NCI-H2227 treated with DMSO at 0.1 percent for 48 hours (cell line): ENCODE data around the gene LHX6.

Experiments used
- DNase-seq: peaks from one replicate; lab custom pipeline; 2025; lab: John Stamatoyannopoulos, UW

Gene LHX6

DNA sequence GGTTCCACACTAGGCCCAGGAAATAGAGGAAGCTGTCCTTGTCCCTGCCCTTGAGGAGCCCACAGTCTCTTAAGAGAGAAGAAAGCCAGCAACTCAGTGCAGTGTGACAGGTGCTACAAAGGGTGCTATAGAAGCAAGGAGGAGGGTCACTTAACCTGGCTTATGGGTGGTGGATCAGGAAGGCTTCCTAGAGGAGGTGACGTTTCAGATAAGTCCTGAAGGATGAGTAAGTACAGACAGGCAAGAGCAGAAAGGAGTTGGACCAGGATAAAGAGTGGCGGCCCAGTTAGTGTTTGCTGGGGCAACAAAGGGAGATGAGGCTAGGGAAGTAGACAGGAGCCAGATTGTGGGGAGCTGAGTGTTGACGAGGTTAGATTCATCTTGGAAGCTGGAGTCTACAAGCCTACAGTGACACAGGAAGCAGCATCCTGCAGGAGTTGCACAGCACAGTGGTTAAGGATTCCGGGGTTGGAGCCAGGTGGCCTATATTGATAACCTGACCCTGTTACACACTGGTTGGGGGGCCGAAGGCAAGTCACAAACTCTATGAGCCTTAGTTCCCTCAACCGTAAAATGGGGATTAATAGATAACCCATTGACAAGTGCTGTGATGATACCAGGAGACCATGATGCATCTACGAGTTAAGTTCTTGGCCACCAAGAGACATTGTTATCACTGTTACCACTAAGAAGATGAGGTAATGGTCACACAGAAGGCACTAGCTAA, 5.4 kb upstream of the LHX6 start:
- no peak for DNase-seq

DNA sequence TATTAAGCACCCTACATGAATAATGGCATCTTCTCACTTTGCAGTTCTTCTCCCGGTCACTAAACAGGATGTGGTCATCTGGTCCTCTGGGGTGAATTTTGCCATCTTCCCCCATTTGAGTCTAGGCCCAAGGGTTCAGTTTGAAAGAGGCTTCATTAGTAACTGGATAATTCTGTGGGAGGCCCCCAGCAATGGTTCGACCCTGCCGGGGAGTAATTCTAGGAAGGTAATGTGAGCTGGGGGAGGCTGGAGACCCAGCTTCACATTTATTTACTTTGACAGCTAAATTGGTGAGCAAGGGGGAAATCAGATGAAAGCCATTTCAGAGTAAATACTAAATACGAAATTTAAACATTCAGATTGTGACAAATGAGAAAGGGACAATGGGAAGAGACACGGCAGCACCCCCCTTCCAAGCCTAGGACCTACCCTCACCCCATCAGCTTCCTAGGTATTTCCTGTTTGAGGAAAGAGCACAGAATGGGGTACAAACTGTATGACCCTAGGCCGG, 4.1 kb upstream of the LHX6 start:
- no peak for DNase-seq

DNA sequence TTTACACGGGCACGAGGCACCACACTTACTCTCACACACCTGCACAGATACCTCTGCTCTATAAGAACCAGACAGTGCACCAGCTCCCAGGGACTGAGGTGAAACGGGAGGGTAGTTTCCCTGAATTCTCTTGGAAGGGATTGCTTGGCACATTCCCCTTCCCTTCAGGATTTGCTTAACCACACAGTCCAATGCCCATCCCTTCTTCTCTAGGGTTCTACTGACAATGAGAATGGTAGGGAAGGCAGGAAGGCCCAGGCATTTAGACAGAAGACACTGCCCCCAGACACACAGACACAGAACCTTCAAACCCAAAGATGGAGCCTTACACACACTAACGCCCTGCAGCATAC, 704 bp upstream of the LHX6 start:
- DNase-seq, result no peak

DNA sequence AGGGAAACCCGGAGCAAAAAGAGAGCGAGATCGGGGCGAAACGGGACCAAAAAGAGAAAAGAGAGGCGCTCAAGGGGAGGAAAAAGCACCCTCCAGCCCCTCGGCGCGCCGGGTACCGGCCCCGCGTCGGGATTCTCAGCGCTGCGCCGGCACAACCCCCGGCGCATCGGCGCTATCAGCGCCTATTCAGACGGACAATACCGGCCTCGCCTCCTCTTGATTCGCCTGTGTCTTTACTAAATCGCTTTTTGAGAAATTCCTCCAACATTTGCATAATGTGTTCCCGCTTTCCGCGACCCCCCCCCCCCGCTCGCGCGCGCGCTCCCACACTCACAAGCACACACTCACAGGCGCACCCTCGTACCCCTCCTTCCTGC, 578 bp downstream of the LHX6 start:
- no peak for DNase-seq

DNA sequence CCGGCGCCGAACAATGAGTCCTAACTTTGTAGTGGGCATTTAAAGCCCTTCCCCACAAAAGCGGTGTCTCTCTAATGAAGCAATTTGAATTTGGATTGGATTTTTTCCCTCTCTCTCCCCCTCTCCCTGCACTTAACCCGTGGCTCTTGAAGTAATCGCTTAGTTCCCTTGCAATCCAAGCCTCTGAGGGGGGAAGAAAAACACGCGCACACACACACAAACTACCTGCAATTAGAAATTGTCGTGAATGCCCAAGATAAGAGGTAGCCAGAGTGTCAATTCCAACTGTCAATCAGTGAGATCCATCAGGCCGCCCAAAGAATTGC, 1.2 kb downstream of the LHX6 start:
- DNase-seq, result peak; percentile 25

DNA sequence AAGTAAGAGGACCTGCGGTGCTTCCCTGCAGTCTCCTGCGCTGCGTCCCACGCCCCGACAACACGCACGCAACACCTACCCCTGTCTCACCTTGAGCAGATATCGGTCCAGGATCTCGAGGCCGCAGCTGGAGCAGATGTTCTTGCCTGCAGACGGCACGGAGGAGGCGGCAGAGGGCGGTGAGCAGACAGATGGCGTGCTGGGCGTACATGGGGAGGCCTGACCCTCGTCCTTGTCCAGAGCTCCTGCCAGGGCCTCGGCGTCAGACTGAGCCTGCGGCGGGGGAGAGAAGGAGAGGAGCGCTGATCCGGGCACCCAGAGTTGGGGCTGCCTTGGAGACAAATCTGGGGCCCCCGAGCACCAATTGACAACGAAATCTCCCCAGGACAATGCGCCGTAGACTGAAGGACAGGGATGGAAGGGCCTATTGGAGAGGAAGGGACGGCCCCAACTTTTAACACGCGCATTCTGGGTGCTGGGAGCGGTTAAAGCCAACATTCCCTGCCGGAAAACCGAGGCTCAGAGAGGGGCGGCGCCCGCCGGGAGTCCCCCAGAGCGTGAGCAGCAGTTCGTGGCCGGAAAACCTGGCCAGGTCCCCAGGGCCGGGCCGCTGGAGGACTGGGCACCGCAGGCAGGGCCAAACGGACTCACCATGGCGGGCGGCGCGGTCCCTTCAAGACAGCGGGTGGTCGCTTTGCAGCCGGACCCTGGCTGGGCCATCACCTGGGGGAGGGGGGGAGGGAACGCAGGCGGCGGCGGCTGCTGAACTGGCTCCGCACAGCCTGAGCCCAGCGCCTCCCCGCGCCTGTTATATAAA, 1.8 kb downstream of the LHX6 start:
- DNase-seq, result no peak

DNA sequence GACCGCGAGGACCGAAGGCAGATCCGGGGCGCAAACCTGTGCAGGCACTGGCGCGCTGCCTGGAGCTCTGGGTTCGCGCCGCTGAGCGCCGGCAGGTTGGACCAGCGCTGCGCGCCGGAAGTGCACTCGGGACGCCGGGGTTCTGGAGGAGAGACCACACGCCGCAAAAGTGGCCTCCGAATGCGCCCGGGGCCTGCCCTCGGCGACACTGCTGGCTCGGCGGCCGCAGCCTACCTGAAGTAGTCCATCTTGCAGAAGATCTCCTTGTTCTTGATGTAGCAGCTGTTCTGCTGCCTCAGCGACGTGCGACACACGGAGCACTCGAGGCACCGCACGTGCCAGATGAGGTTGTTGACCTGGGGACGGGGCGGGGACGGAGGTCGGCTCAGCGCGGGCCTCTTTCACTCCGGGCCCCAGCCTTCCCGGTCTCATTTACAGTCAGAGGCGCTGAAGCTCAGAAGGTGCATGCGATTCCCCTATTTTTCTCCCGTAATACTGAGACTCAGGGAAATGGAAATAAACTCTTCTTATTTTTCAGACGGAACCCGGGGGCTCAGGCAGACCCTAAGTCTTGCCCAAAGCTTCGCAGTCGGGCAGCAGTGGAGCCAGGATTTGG, 2.5 kb downstream of the LHX6 start:
- DNase-seq, result no peak

DNA sequence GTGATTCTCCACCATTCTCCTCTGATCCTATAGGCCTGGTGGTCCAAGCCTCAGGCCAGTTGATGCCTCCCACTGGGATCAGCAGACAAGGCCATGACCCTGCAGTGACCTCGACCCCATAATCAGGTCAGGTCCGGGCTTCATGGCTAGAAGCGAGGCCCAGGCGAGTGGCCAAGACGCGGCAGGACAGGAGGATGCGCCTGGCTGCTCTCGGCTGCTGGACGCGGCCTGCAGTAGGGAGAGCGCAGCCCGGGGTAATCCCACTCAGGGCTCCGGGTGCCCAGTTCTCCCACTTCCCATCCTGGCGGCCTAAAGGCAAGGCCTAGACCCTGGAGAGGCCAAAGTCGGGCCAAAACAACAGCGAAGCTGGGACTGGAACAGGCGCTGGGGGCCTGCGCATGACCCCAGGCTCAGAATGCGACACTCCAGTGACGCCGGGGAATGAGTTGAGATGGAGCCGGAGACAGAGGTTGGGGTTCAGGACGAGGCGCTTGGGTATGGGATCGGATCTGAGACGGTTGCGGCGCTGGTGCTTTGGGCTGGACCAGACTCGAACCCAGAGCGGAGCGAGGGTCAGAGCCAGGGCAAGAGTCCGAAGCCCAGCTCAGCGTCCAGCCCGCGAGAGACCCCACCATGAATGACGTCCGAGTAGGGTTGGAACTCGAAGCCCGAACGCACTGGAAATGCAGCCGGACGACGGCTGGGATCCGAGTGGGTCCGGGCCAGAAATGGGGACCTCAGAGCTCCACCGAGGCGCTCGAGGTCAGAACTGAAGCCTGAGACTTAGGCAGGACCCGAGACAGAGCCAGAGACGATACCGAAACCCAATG, 3.2 kb downstream of the LHX6 start:
- DNase-seq, result no peak

DNA sequence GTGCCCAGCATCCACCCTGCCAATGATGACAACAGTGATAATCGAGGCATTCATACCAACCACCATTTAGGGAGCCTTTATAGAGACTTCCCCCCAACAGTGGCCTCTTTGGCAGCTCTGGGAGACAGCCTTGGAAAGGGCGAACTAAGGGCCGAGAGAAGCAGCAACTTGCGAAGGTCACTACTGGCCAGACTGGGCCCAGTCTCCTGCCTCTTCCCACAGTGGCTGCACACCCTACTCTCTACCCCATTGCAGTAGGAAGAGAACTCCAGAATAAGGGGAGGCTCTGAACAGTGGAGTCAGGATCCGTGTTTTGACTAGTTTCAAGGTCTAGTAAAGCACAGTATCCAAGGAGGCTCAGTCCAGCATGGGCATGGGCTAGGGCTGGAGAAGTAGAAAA, 5.3 kb downstream of the LHX6 start:
- DNase-seq, result no peak

DNA sequence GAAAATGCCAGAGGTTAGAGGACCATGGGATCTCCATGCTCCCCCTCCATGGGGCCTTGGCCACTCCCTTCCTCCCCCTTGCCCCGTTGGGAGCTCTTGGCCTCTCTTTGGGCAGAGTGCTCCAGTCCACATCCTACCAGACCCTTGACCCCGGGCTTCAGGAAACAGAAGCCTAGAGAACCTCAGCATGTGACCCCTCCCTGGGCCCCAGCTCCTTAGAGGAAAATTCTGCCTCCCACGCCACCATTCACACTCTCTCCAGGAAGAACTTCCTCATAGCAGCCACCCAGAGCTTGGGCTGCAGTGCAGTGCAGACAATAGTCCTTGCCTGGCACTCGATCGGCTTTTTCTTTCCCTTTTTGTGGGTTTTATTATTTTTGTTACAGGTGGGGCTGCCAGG, 6.0 kb downstream of the LHX6 start:
- no peak for DNase-seq

DNA sequence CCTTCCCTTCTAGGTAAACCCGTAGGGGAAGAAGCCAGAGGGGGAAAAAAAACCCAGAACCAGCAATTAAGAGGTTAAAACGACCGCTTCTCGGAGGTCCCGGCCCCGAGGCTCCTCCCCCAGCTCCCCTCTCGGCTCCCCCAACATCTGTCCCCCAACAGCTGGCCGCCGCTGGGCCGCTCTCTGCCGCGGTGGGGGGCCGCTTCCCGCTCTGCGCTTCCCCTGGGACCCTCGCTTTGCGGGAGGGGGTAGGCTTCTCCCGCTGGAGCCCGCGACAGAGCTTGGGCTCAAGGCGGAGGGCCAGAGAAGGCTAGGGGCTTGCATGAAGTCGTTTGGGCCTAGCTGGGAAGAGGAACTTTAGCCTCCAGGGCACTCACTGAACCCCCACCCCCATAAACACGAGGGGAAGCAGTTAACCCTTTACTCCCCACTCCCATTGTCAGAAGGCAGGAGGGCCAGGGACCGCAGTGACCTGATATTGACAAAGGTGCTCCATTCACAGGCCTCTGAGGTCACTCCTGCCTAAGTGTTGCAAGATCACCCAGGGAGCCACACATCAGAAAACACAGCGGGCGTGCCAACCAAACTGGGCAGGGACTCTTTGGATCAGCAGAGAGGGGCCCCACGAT, 7.5 kb downstream of the LHX6 start:
- no peak for DNase-seq

DNA sequence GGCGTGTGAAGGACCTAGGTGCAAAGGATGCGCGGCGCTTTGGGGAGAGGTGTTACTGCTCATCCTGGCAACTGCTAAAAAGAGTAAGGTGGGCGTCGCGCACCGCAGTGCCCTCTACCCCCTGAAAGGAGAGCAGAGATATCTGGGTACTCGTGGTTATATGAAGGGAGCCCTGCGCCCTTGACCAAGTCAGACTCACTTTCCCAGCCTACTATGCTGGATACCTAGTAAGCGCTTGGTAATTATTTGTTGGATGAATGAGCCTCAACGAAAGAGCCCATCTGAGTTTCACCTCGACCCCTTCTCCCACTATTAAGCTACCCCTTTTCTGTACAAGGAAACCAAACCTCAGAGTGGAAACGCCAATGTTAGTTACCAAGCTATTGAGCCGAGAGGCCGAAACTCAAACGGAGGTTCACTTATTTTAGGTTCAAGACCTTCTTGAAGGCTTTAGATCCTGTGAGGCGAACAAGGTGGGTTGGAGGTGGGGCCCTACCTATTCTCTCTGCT, 8.0 kb downstream of the LHX6 start:
- no peak for DNase-seq

DNA sequence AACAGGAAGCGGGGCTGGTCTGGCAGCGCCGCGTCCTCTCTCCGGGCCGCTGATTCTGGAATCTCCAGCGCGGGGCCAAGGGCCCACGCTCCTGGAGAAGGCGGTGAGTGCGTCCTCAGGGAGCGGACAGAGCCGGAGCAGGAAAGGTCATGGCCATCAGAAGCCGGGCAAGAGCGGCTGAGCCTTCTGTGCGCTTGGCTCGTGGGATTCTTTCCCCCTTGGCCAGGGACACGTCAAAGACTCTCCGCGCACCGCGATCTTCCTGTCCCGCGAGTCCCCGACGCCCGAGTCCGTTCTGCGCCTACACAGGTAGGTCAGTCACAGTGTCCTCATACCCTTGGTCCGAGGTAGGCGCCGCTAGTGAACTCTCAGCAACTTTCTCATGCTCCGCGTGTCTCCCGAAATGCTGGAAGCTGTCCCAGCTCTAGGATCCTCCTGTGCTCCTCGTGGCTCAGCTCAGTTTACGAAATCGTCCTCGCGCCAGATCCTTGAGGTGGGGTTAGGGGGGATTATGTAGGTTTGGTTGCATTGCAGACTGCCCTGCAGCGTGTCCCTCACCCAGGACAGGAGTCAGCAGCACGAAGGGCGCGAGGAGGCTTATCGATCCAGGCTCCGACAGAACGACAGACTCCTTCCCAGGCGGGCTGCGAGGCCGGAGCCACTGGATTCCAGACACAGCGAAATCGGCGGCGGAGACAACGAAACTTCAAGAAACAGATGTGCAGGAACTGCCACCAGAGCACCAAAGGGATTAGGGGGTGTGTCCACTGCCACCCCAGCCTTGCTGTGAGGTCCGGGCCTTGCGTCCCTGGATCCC, 8.7 kb downstream of the LHX6 start:
- no peak for DNase-seq

DNA sequence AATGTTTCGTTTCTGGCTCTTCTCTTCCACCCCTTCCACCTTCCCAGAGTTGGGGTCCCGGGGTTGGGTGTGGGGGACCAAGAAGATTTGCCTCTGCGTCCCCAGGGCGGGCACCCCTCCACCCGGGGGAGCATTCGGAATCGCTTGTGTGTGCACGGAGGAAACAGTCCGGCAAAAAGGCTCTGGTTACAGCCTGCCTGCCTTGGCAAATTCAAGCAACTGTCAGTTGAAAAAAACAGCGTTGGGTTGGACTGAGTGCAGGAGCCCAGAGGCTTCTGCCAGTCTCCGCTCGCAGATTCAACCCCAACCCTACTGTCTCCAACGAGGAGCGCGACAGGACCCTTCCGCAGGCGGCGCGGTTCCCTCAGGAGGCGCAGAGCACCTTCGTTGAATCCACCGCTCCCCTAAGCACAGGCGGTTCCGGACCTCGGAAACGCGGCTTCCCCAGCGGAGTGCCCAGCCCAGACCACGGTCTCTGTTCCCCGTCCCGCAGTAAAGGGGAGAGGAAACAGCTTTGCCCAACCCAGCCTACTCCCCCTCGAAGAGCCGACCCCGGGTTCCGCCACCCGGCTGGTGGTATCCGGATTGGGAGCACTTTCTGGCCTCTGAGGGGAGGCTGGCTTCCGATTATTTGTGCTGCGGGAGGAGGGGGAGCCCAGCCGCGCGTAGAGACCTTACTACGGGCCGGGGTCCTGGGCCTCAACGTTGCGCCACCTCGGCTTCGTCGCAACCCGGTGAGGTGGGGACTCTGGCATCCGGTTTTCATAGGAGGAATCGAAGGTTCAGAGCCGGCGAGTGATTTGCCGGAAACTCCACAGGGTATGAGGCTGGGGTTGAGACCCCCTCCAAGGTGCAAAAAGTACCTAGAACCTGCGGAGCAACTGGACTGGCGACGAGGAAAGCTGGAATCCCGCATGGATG, 9.6 kb downstream of the LHX6 start:
- DNase-seq, result no peak

DNA sequence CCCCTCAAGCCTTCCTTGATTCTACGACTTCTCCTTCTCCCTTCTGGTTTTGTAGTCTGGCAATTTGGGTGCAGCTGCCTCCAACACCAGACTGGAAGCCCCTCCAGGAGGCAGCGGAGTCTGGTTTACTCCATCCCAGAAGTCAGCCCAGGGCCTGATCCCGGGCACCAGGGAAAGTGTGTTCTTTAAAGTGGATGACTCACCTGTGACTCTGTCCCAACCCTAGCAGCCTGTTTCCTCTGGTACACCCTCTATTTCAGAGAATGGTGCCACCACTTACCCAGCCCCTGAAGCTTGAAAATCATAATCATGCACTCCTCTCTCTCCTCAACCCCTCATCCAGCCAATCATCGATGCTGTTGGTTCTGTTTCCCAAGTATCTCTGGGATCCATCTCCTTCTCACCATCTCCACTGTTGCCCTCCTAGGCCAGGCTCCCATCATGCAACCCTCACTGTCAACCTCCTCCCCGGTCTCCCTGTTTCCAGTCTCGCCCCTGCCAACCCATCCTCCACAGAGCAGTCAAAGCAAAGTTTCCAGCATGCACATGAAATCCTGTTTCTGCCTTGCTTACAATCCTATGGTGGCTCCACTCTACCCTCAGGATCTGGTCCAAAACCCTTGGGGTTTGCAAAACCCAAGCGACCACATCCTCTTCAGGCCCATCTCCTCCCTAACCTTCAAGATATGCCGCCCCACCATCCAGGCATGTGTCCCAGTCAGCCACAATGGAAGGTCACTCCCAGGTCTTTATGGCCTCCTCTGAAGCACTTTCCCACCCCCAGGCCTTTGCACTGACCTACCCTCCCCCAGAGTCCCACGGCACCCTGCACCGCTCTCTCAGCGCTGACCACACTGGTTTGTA, 10.5 kb downstream of the LHX6 start:
- DNase-seq, result no peak

DNA sequence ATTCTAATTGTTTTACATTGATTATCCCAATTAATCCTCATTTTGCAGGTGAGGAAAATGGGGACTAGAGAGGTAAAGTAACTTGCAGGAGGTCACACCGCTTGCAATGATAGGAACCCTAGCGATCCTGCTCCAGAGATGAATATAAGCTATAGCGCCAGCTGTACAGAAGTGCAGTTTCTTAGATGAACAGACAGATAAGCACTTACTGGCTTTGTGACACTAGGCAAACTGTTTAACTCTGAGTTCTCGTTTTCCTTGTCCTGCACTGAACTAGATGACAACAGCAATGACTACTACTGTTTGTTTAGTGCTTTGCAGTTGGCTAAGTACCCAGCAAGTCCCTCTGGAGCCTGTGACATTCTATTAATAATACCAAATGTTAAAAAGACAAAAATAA, 11.1 kb downstream of the LHX6 start:
- DNase-seq, result no peak

DNA sequence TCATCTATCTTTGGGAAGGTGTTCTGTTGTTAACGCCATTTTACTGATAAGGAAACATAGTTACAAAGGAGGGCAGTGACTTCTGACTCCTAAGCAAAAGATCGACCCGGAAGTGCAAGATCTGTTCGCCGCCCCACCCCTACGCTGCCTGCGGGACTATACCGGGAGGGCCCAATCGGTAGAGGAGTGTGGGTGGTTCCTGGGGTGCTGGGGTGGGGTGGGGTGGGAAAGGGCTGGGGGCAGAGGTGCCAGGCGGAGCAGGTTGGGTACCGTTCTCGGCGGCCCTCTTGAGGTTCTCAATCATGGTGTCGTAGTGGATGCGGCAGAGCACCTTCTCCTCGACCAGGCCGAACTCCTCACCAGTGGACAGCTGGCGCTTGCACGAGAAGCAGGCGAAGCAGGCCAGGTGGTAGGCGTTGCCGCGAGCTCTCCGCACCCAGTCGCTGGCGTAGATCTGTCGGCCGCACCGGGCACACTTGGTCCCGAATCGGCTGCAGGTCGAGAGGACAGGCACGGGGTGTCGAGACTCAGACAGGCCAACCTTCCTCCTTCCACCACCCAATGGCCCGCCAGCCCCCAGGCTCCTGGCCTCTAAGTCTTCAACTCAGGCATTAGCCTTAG, 11.8 kb downstream of the LHX6 start:
- DNase-seq, result no peak

DNA sequence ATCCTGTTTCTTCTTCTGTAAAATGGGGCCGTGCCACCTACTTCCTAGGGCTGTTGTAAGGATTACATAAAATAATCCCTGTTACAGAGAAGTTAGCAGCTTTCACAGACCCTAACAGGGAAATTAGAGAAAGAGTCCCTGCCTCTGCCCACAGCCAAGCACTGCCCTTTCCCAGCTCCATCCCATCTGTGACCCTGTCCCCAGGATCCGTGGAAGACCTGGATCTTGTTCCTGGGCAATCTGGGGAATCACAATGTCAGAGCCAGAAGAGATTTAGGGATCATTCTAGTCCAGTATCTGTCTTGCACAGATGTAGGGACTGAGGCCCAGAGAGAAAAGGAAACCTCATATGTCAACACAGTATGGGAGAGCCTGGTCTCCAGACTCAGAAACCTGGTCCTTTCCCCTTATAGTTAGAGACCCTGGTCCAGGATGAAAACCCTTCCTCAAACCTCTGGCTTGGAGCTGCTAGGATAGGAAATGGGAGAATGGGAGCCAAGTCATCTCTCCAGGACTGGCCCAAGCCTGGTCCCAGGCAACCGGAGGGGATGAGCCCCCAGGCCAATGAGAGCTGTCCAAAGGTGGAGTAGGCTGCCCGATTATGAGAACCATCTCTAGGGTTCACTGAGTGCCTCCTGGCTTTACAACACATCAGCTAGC, 12.5 kb downstream of the LHX6 start:
- DNase-seq, result no peak
